Measurements from ENCODE around the gene METTL22.
A peak's percentile ranks its signal among the peaks of the same experiment; 100 is the strongest.
"Not testable (repeated sequence)": the region's sequence is repeated elsewhere in the genome, so short reads cannot be mapped to it uniquely, and the experiment has no call there.

The METTL22 gene

DNA sequence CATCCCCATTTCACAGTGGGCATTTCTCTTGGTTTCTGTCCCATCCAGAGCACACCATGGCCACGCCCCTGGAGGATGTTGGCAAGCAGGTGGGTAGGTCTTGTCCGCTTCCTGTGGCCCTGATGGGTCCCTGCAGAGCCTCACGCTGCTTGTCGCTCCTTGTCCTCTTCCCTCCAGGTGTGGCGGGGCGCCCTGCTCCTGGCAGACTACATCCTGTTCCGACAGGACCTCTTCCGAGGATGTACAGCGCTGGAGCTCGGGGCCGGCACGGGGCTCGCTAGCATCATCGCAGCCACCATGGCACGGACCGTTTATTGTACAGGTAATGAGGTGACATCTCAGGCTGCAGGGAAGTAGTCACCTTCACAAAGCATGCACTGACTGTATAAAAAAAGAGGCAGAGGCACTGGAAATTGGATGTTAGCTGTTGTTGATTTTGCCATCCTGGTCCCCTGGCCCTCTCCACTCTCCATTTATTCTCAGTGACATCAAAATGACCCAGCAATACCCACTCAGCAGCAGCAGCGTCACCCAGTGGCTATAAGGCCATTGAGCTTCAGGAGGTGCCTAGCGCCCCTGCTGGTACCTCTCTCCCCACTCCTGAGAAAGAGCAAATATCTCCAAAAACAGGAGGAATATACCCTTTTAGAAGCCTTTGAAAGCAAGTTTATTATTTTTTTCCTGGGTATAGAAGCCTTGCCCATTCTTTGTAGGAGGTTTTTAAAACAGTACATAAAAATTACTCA lies 13.7 kb downstream of the METTL22 start:
- no peak for DNase-seq

DNA sequence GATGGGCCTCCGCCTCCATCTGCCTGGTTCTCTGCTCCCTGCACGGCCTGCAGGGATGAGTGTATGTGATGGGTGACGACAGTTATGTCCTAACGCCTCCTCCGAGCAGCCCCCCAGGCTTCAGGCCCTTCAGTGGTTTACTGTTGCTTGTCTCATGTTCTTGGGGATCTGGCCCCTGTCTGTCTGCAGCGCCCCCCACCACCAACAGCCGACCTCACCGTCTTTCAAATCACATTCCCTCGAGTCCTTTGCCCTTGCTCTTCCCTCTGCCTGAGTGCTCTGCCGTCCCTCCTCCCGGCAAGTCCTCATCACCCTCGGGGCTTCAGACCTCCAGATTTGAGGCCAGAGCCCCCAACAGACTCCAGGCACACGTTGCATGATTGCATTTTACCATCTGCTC lies 18.2 kb downstream of the METTL22 start:
- DNase-seq = no peak

DNA sequence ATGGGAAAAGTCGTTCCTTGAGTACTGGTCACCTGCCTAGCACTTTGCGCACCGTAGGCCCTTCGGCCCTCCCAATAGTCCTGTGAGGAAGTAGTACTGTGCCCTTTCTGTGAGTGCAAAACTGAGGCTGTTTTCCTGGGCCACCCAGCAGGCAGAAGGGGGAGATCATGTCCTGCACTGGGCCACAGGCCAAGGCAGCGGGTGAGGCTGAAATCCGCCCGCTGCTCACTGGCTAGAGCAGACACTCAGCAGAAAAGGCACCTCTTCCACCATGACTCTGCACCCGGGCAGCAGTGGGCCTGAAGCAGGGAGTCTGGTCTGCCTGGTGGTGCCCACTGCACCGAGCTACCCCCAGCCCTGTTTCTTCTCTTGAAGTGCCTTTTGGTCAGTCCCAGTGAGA lies 20.2 kb downstream of the METTL22 start:
- DNase-seq = no peak

DNA sequence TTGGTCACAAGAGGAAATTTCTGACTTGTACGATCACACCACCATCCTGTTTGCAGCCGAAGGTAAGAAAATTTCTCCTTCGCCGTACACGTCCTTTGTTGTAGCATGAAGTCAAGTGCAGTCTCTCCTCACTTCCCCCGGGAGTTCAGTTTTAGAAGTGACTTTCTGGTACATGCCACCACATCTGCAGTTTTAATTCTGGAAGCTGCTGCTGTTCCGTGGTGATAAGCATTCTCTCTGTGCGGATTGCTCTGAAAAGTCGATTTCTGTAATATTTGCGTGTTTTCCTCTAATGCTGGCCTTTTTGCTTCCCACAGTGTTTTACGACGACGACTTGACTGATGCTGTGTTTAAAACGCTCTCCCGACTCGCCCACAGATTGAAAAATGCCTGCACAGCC lies 20.6 kb downstream of the METTL22 start:
- DNase-seq = no peak

DNA sequence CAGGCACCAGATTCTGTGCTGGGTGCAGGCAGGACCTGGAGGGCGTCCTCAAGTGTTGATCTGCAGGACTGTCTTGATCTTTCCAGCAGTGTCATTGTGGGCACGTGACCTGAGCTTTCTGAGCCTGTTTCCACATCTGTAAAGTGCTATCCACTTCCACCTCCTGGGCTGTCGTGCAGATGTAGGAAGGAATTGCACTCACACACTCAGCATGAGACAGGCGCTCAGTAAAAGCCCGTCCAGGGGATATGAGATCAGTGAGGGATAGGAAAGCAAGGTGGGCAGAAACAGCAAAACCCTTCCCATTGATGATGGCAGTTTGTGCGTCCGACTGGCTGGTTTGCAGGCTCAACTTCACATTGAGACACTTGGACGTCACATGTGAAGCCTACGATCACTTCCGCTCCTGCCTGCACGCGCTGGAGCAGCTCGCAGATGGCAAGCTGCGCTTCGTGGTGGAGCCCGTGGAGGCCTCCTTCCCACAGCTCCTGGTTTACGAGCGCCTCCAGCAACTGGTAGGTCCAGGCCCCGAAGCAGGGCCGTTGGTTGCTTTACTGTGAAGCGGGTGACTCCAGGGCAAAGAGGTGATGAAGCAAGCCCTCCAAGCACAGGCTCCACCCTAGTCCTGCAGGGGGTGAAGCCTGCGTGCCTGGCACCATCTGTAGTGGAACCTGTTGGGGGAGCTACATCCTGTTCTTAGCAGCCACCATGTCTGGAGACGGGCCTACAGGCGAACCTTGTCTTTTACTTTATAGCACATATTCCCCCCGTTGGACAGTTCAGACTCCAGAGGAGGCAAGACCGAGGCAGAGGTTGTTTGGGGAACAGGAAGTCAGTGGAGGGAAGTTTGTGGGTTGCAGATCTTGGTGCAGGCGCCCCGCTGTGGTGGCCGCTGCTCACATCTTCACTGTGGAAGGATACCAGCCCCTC lies 23.0 kb downstream of the METTL22 start:
- DNase-seq = no peak

DNA sequence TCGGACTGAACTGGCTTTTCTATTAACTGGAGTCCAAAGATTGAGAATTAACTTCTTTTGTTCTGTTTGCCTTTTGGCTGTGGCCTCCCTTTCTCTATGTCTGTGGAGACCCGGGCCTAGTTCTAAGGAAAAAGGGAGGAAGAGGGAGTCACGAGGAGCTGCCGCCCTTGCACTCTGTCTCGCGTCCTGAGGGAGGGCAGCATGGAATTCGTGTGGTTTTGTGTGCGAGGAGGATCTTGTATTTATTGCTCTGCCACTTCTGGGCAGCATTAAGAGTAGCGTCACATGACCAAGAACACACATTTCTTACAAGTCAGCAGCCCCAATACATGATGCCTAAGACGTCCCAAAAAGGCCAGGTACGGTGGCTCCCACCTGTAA lies 23.6 kb downstream of the METTL22 start:
- DNase-seq = no peak

DNA sequence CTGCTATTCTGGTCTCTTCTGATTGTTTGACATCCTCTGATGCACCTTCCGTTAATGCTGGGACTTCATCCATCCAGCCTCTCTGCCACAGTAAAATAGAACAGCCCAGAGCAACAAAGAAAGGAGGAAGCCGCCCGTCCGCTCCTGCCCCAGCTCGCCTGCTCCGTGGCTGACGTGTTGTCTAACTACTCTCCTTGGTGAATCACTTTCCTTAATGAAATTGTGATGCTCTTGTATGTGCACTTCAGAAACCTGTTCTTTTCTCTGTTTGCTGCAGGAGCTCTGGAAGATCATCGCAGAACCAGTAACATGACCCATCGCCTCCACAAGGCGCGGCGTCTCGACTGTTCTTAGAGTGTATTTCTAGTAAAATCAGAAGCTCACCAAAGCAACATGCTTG lies 24.3 kb downstream of the METTL22 start:
- DNase-seq = no peak

DNA sequence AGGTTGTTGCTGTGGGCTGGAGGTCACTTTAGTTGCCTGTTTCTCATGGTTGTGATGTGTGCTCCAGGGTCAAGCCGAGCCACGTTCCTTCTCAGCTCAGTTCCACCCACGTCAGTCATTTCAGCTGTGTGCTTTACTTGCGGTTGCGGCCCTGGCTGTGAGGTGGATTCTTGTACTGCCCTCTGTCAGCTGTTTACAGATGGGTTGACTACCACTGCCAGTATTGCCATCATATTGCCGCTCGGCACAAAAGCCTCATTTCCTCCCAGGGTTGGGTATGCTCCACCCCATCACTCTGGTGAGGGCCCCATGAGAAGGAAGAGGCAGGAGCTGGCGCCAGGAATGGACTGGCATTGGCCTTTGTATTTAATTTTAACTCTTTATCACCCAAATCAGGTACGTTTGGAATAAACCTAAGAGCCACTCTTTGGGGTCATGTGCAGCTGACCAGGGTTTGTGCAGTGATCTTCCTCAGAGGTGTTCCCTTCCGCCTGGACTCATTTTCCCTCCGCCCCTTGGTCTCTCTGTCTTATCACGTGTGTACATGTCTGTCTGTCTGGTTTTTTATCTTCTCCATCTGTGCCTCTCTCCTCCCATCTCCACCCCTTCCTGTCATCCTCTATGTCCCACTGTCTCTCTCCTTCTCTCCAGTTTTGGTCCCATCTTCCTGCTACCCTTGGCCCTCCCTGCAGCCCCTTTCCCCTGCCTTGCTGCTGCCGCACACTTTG lies 25.0 kb downstream of the METTL22 start:
- DNase-seq = no peak

DNA sequence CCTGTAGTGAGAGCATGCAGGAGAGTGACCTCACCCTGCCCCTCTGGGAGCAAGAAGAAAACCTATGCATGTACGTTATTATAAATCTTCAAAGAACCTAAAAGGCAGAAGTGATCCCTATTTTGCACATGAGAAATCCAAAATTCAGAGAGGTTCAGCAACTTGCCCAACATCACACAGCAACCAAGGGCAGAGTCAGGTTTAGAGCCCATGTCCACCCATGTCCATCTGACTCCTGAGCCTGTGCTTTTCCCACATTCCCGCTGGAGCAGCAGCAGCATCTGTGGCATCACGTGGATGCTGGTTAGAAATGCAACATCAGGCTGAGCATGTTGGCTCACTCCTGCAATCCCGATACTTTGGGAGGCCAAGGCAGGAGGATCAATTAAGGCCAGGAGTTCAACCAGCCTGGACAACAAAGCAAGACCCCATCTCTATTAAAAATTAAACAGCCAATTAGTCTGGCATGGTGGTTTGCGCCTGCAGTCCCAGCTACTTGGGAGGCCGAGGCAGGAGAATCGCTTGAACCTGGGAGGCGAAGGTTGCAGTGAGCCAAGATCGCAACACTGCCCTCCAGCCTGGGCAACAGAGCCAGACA lies 26.3 kb downstream of the METTL22 start:
- no peak for DNase-seq

DNA sequence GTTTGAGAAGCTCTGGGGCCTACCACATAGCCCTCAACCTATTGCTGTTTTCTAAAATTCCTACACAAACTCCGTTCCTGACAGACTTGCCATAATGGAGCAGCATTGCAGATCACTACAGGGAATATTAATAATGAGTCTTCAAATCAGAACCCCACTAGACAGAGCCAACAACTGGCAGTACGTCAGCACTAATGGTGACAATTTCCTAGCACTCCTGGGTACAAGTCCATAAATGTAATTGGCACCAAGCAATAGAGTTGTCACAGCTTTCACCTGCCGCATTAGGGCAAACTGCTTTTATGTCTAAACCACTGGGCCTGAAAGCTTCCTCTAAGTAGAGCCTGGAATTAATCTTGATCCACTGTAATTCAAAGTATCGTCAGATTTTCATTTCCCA lies 27.4 kb downstream of the METTL22 start:
- DNase-seq = no peak

DNA sequence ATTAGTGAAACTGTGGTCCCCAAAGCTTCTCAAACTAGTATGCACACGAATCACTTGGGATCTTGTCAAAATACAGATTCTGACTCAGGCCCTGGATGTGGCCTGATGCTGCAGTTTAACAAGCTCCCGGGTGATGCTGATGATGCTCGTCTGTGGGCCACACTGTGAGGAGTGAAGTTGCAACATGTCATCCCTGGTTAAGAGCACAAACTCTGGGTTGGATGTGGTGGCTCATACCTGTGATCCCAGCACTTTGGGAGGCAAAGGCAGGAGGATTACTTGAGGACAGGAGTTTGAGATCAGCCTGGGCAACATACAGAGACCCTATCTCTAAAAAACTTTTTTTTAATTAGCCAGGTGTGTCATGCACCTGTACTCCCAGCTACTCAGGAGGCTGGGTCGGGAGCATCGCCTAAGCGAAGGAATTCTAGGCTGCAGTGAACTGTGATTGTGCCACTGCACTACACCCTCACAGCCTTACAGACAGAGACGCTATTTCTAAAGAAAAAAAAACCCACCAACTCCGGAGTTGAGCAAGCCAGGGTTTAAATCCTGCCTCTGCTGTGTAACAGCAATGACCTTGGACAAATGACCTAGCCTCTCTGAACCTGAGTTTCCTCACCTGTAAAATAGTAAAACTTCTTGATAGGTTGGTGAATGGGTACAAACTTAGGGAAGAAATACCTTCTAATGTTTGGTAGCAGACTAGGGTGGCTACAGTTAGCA lies 28.5 kb downstream of the METTL22 start:
- DNase-seq = no peak

DNA sequence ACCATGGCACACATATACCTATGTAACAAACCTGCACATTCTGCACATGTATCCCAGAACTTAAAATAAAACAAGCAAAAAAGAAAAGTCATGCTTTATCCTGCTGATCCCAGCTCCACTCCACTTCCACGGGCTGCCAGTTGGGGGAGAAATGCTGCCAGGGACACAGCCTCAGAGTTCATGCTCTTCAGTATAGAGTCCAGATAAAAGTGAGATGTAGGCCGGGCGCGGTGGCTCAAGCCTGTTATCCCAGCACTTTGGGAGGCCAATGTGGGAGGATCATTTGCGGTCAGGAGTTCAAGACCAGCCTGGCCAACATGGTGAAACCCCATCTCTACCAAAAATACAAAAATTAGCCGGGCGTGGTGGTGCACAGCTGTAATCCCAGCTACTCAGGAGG lies 30.5 kb downstream of the METTL22 start:
- DNase-seq = not testable (repeated sequence)

DNA sequence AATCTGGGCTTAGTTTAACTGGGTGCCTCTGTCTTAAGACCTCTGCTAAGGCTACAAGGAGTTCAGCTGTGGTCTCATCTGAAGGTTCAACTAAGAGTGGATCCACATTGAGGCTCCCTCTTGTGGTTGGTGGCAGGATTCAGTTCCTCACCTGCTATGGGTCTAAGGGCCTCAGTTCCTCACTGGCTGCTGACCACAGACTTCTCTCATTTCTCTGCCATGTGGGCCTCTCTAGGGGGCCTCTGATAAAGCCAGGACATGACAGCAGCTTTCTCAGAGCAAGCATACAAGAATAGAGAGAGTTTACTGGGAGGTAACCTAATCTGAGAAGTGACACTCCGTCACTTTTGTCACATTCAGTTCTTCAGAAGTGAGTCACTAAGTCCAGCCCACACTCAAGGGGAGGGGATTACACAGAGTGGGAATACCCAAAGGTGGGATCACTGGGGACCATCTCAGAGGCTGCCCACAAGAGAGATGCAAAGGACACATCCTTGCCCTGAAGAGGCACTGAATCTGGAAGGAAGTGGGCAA lies 33.8 kb downstream of the METTL22 start:
- peak; percentile 45 for DNase-seq

DNA sequence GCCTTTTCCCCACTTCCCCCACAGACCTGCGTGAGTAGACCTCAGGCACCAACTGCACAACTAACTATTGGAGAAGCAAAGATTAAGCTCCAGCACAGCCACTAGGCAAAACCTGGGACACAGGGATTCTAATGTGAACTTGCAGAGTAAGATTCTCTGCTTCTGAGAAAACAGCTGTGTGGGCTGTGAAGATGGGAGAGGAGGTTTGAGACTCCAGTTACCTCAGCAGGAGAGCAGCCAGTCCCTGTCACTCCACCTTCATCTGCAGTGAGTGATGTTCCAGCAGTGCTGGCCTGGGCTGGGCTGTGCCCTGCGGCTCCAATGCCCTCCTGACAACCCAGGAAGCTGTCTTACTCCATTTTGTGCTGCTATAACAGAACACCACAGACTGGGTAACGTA lies 34.9 kb downstream of the METTL22 start:
- DNase-seq = no peak

DNA sequence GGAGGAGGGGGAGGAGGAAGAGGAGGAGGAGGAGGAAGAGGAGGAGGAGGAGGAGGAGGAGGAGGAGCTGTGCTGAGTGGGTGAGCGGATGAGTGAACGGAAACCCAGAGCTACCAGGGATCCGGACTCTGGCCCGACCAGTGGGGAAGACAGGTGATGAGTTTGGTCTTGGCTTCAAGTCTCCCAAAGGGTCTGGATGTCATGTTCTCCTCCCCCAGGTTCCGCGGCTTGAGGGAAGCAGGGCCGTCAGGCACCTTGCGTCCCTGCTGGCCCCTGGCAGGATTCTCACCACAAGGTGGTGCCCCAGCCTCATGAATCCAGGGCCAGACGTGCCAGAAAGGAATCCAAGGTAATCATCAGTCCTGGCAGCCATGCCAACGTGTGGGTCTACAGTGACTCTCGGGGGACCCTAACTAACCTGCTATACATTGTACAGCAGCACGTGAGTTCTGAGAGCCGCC lies 39.4 kb downstream of the METTL22 start:
- peak; percentile 75 for DNase-seq

DNA sequence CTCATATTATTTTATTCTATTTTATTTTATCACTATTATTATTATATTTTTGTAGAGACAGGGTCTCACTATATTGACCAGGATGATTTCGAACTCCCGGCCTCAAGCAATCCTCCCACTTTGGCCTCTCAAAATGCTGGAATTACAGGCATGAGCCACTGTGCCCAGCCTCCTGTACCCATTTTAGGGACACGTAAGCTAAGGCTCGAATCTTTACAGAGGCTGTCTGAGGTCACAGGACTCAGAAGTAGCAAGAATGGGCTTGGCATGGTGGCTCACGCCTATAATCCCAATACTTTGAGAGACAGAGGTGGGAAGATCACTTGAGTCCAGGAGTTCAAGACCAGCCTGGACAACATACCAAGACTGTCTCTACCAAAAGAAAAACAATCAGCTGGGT lies 40.2 kb downstream of the METTL22 start:
- no peak for DNase-seq

DNA sequence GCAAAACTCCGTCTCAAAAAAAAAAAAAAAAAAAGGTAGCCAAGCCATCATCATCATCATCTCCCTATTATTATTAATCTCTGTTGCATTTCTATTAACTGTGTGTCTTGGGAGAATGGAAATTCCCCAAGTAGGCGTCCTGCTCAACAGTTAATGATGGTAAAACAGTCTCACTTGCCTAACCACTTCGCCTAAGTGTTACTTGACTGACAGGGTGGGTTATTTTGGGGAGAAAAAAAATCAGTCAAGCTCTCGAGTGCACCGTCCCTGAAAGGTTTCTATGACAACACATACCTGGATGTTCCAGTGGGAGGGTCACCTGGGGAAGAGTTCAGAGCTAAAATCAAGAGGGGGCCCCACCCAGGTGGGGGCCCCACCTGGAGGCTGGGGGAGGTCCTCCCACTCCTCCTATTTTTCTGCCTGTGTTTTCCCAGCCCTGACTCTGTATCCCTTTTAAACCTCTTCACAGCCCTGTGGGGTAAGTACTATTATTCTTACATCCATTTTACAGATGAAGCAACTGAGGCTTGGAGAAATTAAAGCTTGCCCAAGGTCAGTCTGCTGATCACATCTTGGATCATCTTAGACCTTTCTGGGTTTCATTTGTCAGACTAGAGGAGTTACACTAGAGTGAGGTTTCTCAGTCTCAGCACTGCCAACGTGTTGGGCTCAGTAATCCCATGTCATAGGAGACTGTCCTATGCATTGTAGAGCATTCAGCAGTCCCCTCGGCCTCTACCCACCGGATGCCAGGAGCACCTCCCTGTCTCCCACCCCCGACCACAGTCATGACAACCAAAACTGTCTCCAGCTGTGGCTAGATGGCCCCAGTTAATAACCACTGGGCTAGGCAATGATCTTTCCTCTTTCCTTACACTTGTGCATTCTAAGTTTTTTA lies 41.9 kb downstream of the METTL22 start:
- DNase-seq = no peak

DNA sequence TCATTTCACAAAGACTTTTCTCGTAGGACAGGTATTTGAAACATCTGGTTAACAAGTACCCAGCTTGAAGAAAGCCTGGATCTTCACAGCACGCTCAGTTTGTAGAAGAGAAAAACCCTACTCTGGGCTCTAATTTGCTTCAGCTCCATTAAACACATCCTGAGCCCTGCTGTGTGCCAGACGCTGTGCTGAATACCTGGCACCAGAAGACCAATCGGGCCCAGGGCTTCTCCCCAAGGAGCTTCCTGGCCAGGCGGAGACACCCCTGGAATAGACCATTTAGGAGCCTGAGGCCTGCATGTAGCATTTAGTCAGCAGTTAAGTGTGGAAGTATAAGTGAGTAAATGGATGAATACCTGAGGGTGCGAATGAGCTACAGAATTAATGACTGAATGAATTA lies 44.0 kb downstream of the METTL22 start:
- no peak for DNase-seq

DNA sequence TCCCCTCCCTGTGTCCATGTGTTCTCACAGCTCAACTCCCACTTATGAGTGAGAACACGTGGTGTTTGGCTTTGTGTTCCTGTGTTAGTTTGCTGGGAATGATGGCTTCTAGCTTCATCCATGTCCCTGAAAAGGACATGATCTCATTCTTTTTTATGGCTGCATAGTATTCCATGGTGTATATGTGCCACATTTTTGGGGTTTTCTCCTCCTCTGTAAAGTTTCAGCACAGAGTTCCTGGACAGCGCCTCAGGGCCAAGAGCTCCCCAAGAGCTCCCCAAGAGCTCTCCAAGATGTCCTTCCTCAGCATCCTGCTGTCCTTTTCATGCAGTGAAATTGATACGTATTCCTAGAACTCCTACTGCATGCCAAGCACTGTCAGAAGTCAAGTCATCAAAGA lies 46.0 kb downstream of the METTL22 start:
- no peak for DNase-seq

DNA sequence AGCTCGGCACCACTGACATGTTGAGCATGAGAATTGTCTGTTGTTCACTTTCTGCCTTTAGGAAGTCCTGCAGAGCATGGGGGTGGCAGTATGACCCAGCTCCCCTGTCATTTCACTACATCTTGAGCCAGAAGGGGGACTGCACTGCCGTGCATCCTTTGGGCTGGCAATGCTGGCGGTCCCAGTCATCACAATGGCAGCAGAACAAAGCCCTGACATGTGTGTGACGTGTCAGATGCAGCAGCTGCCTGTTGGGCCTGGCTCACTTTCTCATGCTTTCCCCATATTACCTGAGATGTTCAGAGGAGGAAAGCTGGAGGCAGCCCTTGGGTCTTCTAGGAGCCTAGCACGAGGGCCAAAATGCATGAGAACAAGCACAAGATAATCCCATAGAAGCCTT lies 46.6 kb downstream of the METTL22 start:
- DNase-seq = no peak

DNA sequence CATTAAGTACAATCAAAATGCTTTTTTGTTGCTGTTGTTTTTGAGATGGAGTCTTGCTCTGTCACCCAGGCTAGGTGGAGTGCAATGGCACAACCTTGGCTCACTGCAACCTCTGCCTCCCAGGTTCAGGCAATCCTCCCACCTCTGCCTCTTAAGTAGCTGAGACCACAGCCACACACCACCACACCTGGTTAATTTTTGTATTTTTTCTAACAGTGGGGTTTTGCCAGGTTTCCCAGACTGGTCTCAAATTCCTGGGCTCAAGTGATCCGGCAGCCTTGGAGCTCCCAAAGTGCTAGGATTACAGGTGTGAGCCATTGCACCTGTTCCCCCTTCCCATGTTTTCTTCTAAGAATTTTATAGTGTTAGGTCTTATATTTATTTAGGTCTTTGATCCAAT lies 48.0 kb downstream of the METTL22 start:
- no peak for DNase-seq

All from NCI-H345 (cell line).